HG03575 (cell line): Measurements from ENCODE around the gene FBH1.

Source experiments
- ATAC-seq: cut with Tn5 transposase; IDR thresholded peaks from one replicate; pipeline ENCODE4 v1.9.1; 2021; ENCODE audit not compliant: unreplicated experiment, insufficient number of reproducible peaks, low FRiP score; ENCODE audit errors: extremely low read depth

Gene FBH1

GRCh38 chr10:5968681-5969453, 78.8 kb downstream of the FBH1 start:
- ATAC-seq: no peak

- no peak for ATAC-seq
Measured at GRCh38 chr10:5970066-5970465, 80.0 kb downstream of the FBH1 start.

GRCh38 chr10:5970527-5970926, 80.5 kb downstream of the FBH1 start:
- no peak for ATAC-seq

GRCh38 chr10:5971315-5971832, 81.3 kb downstream of the FBH1 start:
- no peak for ATAC-seq

- ATAC-seq: no peak
Measured at GRCh38 chr10:5971886-5972285, 81.8 kb downstream of the FBH1 start.

- no peak for ATAC-seq
Measured at GRCh38 chr10:5973069-5973468, 83.0 kb downstream of the FBH1 start.

GRCh38 chr10:5975641-5976473, 85.8 kb downstream of the FBH1 start:
- ATAC-seq: peak; percentile 71

- no peak for ATAC-seq
Measured at GRCh38 chr10:5976512-5977470, 86.7 kb downstream of the FBH1 start.

GRCh38 chr10:5977471-5978229, 87.6 kb downstream of the FBH1 start, which contains the start of gene IL15RA:
IL15RA (minus strand) TSS chr10:5977543; CDS start chr10:5977492, 51 bp downstream.
- ATAC-seq: no peak

GRCh38 chr10:5978230-5978489, 88.1 kb downstream of the FBH1 start:
- ATAC-seq: no peak

GRCh38 chr10:5981529-5981928, 91.5 kb downstream of the FBH1 start:
- ATAC-seq: no peak

- no peak for ATAC-seq
Measured at GRCh38 chr10:5983774-5984173, 93.7 kb downstream of the FBH1 start.

- ATAC-seq: no peak
Measured at GRCh38 chr10:5985029-5985428, 95.0 kb downstream of the FBH1 start.
